Islet precursor cell (in vitro differentiated cells): ENCODE measurements around the gene CIZ1.
"Not testable (repeated sequence)": the region's sequence is repeated elsewhere in the genome, so short reads cannot be mapped to it uniquely, and the experiment has no call there.

Experiments
- DNase-seq: peaks from one replicate; pipeline ENCODE4 v3.0.0-alpha.2; 2018

The CIZ1 gene

DNA sequence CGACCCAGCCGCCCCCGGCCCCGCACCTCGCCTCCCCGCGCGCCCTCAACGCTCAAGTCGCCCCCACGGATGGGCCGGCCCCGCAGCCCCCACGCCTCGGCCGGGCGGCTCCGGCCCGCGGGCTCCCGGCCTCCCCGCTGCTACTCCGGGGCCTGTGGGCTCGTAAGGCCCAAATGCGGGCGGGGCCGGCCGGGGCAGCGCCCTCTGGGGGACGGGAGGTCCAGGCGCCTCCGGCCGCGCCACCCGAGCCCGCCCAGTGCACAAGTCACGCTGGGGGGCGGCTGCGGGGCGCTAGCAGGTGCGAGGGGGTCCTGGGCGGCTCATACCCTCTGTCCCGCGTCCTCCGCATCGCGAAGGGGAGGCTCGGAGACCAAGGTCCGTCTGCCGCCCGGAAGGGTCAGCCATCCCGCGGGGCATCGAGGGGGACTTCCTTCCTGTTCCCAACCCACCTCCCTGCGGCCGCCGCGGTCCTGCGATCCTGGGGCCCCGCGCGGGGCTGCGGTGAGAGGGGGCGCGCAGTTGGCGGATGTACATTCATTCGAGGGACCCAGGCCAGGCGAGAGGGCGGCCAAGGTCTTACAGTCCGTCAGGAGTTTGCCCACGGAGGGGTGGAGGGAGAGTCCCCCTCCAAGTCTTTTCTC, at the start of gene CIZ1:
TSS of gene CIZ1 (minus strand) at position 167 of the 641 bp plus-strand sequence. CDS start 715 bp downstream, outside the sequence.
- DNase-seq = peak; percentile 83

- DNase-seq = no peak
Observed at GRCh38 chr9:128233817-128234406, 42.5 kb upstream of the CIZ1 start.

GRCh38 chr9:128232528-128233428, 41.4 kb upstream of the CIZ1 start:
- peak; percentile 51 for DNase-seq

DNA sequence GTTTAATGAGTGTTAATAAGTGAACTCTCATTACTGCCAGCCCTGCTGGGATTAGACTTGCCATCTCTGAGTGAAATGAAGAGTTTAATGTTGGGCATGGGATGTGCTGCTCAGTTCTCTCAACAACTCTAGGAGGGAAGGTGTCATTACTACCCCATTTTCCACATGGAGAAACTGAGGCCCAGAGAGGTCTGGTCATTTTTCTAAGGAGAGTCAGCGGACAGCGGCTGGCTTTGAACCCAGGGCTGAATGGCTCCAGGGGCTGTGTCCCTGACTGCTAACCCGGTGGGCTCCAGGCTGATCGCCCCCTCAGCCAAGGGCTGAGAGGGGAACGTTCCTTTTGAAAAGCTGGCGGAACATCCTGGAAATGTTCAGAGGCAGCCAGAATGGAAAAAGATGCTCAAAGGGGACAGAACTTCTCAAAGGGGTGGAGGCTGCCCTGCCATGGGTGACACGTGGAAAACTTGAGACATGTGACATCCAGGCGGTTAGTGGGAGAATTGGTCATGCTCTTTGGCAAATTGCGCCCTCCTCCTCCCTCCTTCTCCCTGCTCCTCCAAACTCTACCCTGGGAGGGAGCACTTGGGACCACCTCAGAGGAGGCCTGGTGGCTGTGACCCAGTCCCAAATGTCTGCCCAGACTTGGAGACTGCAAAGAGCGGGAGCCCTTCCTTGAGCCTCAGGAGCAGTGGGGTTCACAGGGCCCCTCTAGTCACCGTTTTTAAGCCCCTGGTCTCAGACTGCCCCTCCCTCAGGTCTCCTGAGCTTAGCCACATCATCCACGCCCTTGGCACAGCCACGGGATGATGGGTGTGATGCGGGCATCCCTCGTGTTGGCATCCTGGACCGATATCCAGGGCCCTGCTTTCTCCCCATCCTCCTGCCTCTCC, 40.5 kb upstream of the CIZ1 start:
- DNase-seq = no peak

DNA sequence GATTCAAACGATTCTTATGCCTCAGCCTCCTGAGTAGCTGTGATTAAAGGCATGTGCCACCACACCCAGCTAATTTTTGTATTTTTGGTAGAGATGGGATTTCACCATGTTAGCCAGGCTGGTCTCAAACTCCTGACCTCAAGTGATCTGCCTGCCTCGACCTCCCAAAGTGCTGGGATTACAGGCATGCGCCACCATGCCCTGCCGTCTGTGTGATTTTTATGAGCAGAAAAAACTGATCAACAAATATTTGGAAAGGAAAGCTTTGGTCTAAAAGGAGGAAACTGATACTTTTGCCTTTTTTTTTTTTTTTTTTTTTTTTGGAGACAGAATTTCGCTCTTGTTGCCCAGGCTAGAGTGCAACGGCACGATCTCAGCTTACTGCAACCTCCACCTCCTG, 39.5 kb upstream of the CIZ1 start:
- DNase-seq = not testable (repeated sequence)

DNA sequence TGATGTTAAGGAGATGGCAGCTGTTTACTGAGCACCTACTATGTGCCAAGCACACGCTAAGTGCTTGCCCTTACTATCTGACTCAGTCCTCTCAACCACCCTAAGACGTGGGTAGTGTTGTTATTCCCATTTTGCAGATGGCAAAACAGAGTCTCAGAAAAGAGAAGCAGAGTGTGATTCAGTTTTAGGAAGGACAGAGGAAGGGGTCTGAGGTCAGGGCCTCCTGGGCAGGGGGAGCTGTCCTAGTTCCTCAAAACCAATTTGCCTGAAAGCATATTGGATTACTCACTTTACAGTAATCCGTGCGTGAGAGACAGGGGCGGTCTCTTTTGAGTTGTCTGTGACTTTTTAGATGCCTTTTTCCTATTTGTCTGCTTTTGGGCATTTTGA, 35.0 kb upstream of the CIZ1 start:
- no peak for DNase-seq

DNA sequence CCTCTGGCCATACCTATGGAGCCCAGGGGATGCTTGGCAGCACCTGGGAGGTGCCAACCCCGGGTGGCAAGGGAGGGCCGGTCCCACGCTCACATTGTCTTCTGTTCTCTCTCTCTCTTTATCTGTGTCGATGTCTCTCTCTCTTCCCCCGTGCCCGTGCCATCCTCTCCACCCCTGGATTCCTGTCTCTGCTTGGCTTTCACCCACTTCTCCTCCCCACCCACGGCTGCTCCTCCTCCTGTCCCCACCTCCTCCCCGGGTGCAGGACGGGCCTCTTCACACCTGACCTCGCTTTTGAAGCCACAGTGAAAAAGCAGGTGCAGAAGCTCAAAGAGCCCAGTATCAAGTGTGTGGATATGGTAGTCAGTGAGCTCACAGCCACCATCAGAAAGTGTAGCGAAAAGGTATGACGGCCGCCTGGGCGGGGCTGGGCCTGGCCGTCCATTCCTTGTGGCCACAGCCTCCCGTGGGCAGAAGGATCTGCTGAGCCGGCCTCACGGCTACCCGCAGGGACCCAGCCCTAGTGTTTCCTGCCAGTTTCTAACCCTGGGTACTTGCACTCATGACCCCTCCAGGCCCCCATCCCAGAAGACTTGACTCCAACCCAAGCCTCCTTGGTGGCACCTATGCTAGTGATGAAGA, 34.5 kb upstream of the CIZ1 start:
- DNase-seq = no peak

DNA sequence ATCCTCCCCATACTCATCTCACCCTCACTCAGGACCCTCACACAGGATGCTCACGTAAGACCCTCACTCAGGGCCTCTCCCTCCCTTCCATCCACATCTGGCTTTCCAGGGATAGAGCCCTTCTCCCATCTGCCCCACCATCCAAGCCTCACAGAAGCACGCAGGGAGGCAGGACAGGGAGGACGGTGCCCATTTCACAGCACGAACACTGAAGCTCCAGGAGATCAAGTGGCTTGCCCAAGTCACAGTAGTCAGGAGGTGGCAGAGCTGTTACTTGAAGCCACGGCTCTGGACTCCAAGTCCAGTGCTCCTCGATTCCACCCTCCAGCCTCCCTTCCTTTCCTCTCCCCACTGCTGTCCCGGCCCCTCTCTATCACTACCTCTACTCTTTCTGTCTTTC, 33.5 kb upstream of the CIZ1 start:
- no peak for DNase-seq

GRCh38 chr9:128222880-128223670, 31.7 kb upstream of the CIZ1 start:
- DNase-seq = peak; percentile 37

DNA sequence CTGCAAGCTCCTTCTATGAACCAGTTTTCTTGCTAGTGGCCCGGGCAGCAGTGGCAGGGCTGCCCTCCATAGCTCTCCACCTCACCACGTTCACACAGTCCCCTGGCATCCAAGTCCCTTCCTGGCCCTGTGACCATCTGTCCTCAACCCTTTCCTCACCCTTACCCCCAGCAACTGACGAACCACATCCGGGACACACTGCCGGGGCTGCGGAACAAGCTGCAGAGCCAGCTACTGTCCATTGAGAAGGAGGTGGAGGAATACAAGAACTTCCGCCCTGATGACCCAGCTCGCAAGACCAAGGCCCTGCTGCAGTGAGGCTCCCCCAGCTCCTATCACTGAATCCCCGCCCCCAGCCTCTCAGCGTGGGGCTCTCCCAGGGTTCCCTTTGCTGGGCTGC, 30.7 kb upstream of the CIZ1 start:
- peak; percentile 46 for DNase-seq

DNA sequence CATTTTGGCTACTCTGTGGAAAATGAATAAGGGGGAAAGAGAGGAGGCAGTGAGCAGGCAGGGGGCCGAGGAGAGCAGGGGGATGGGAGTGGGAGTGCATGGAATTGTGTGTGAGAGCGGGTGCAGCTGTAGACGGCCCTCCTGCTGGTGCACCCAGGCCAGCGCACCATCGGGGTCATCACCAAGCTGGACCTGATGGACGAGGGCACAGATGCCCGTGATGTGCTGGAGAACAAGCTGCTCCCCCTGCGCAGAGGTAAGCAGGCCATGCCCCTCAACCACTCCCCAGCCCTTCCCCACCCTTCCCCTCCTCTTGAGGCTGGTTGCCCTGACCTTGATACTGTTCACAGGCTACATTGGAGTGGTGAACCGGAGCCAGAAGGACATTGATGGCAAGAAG, 28.5 kb upstream of the CIZ1 start:
- peak; percentile 45 for DNase-seq

- DNase-seq = peak; percentile 99
Observed at GRCh38 chr9:128218518-128219389, 27.4 kb upstream of the CIZ1 start.

DNA sequence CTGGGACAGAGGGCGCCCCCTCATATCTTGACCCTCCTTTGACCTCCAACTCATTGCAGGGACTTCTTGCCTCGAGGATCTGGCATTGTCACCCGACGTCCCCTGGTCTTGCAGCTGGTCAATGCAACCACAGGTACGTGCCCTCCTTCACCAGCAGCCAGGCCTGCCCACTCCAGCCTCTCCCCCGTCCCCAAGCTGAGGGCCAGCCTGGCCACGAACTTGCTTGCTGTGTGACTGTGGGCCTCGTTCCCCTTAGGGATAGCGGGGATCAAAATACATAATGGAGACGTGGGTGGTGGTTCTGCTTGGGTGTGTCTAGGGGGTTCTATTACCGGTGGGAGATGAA, 26.8 kb upstream of the CIZ1 start:
- DNase-seq = peak; percentile 47

DNA sequence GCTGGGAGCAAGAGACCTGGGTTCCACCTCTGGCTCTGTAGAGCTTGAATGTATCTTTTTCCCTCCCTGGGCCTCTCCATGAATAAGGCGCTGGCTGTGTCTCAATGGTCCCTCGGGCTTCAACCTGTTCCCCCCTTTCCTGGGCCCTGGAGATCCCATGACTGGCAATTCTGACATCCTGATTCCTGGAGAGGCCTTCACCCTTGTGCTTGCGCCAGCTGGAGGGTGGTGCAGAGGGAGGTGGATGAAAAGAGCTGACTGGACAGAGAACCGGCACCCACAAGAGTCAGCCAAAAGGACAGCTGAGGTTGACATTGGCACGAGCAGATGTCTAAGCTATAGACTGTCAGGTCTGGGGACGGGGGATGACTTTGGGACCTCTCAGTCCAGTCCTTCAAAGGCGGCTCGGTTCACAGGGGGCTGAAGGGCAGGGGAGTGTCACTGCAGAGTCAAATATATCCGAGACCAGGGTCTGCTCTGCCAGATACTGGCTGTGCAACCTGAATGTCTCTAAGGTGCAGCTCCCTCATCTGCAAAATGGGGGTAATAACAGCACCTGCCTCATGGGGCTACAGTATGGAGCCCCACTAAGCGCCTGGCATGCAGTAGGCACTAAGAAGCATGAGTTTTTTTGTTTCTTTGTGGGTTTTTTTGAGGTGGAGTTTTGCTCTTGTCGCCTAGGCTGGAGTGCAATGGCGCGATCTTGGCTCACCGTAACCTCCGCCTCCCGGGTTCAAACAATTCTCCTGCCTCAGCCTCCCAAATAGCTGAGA, 25.6 kb upstream of the CIZ1 start:
- DNase-seq = peak; percentile 40

DNA sequence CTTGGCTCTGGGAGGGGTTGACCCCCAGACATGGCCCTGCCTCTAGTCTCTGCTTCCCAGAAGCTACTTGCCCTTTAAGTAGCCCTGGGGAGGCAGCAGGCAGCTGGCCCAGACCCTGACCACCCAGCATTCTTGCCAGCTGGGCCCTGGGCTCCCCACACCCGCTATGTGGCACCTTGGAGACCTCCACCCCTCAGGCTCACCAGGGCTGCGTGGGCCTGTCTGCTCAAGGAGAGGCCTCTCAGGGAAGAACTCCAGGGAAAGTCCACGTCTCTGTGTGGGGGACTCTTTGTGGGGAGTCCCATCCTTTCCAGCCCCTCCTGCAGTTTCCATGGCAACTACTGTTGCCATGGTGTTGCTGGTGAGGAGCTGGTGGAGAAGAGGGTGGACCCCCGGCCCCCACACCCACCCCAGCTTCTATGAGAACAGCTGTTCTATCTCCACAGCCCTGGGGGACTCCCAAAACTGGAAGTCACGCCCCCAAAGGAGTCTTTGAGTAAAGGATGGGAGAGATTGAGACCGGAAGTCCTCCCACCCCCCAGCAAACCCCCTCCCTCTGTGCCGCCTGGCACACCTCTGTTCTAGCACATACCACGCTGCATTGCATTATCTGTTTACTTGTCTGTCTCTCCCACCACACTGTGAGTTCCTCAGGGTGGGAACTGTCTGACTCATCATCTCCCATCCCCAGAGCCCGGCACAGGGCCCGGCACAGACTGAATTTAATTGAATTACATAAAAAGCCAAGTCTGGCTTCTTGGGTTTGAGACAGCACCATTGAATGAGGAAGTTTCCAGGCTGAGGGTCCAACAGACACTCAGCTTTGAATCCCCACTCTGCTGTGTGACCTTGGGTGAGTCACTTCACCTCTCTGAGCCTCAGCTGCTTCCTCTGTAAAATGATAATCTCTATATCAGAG, 24.4 kb upstream of the CIZ1 start:
- DNase-seq = peak; percentile 83

GRCh38 chr9:128214571-128215490, 23.5 kb upstream of the CIZ1 start:
- peak; percentile 73 for DNase-seq

DNA sequence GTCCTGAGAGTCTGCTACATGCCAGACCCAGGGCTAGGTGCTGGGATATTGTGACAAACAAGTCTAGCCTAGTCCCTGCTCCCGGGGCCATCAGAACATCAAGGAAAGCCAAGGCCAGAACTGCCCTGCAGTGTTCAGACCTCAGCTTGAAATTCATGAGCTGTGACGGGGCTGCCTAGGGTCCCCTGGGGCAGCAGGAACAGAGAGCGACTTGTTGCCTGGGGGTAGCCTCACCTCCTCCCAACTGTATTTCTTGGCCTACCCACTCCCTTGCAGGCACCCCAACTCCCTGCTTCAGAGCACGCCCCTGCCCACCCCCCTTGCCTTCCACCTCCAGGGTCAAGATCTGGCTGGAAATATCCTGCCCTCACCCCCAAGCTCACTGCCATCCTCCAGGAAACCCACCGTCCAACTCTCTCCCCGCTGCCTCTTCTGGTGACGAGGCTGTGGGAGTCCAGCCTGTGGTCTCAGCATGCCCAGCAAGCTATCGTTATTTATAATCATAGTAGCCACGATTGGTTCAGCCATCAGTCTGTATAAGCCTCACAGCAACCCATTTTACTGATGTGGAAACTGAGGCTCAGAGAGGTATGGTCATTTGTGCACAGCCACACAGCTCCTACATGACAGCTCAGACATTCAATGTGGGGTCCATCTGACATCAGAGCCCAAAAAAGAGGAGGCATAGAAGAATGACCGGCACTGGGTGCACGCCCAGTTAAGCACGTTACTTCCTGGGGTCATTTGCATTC, 22.6 kb upstream of the CIZ1 start:
- DNase-seq = peak; percentile 45
